Esophagus (tissue), 2 donors: Measurements from ENCODE around the gene UBAP1L. TPM values are rescaled to one million over a fixed set of nuclear protein-coding genes. Genes with fewer than 3 reads are reported as not detected.
"Not testable (repeated sequence)": the region's sequence is repeated elsewhere in the genome, so short reads cannot be mapped to it uniquely, and the experiment has no call there.

ENCODE experiments used
- H3K27ac ChIP-seq, 2 donors: one replicate each; pipeline ENCODE4 v1.5.1; 2013; ENCODE audit warnings: low read depth in 2 of 2, mild to moderate bottlenecking in 2 of 2, inconsistent platforms in 1 of 2, low read length in 1 of 2, moderate library complexity in 1 of 2
- H3K27me3 ChIP-seq, 2 donors: one replicate each; pipeline ENCODE4 v1.6.1; 2013; ENCODE audit warnings: low read length in 2 of 2, control low read depth in 1 of 2, mild to moderate bottlenecking in 1 of 2; ENCODE audit not compliant: insufficient read depth in 2 of 2, control insufficient read depth in 1 of 2
- H3K36me3 ChIP-seq, 2 donors: one replicate each; pipeline ENCODE4 v1.6.1; 2013; ENCODE audit warnings: low read length in 1 of 2; ENCODE audit not compliant: control insufficient read depth in 2 of 2, insufficient read depth in 2 of 2
- H3K4me1 ChIP-seq, 2 donors: one replicate each; pipeline ENCODE4 v1.6.1; 2013; ENCODE audit warnings: low read length in 1 of 2; ENCODE audit not compliant: control insufficient read depth in 2 of 2, insufficient read depth in 2 of 2
- H3K4me3 ChIP-seq, 2 donors: one replicate each; pipeline ENCODE4 v1.5.1; 2013; ENCODE audit warnings: low read length in 2 of 2, mild to moderate bottlenecking in 2 of 2, low read depth in 1 of 2, moderate library complexity in 1 of 2
- H3K9me3 ChIP-seq, 2 donors: one replicate each; pipeline ENCODE4 v1.6.1; 2013; ENCODE audit warnings: mild to moderate bottlenecking in 2 of 2, low read depth in 1 of 2, low read length in 1 of 2, moderate library complexity in 1 of 2; ENCODE audit not compliant: control insufficient read depth in 2 of 2, insufficient read depth in 1 of 2
- WGBS, 2 donors: extraction: QIAGEN DNeasy Blood & Tissue Kit; methylation state at CpG; one replicate each; pipeline ENCODE4 v1.1.7; 2013; 5-methylcytosine and 5-hydroxymethylcytosine counted together
- polyA plus RNA-seq, 2 donors: library from polyadenylated mRNA; stranded (reverse); fragments of 200-250 nt; gene quantifications; one replicate each; pipeline ENCODE4 v1.2.3, GENCODE V29; 2013
- donor health status: healthy with polysubstance abuse.
- donor health status: Bipolar disorder and iron deficiency.

Gene UBAP1L
- polyA plus RNA-seq, 2 donors = 0.89 to 5.7 TPM

GRCh38 chr15:65101891-65102708 lies 12.9 kb downstream of the UBAP1L start:
- peaks cover 5 to 27% of the 10 kb centered on the region in 2 donors for H3K36me3 ChIP-seq
- no peaks in the 10 kb centered on the region for H3K9me3 ChIP-seq
- WGBS, 2 donors = 63 to 77% methylated on average over 41 to 75 of the region's 75 CpGs

GRCh38 chr15:65101411-65101890 lies 13.5 kb downstream of the UBAP1L start:
- H3K36me3 ChIP-seq = peaks cover 5 to 27% of the 10 kb centered on the region in 2 donors
- no peak overlapping the region for H3K4me3 ChIP-seq
- no peaks in the 10 kb centered on the region for H3K27me3 ChIP-seq
- WGBS, 2 donors = 25 to 41% methylated on average over 9 of the region's 9 CpGs
- H3K27ac ChIP-seq = peak overlapping the region; percentile 69 to 89
- H3K9me3 ChIP-seq = no peaks in the 10 kb centered on the region
- peaks cover 0 to 11% of the 10 kb centered on the region in 2 donors for H3K4me1 ChIP-seq

More at GRCh38 chr15:65101891-65102708, 12.9 kb downstream of the UBAP1L start:
- Histone ChIP-seq H3K27ac (peak overlapping the region; percentile 69 to 89), H3K4me3 (no peak overlapping the region), H3K27me3 (no peaks in the 10 kb centered on the region), H3K4me1 (peaks cover 0 to 11% of the 10 kb centered on the region in 2 donors)

- peaks cover 5 to 22% of the 10 kb centered on the region in 2 donors for H3K36me3 ChIP-seq
- no peaks in the 10 kb centered on the region for H3K27me3 ChIP-seq
- no peak overlapping the region for H3K4me3 ChIP-seq
- no peaks in the 10 kb centered on the region for H3K9me3 ChIP-seq
- WGBS, 2 donors = 49 to 52% methylated on average over 7 of the region's 7 CpGs
- peak overlapping the region; percentile 69 to 89 for H3K27ac ChIP-seq
- H3K4me1 ChIP-seq = peaks cover 0 to 12% of the 10 kb centered on the region in 2 donors
Measured at GRCh38 chr15:65100442-65100841, 14.6 kb downstream of the UBAP1L start.

- Histone ChIP-seq H3K27ac (peak overlapping the region in 1 of 2 donors; percentile 71), H3K4me1 (peaks cover 0 to 18% of the 10 kb centered on the region in 2 donors), H3K36me3 (peaks cover 5 to 22% of the 10 kb centered on the region in 2 donors)
- H3K9me3 ChIP-seq, H3K27me3 ChIP-seq, H3K4me3 ChIP-seq: not testable (repeated sequence)
- 83% methylated on average over 10 of the region's 10 CpGs for WGBS, 2 donors
Measured at GRCh38 chr15:65099801-65100200, 15.2 kb downstream of the UBAP1L start.

- Histone ChIP-seq H3K36me3 (peaks cover 5 to 22% of the 10 kb centered on the region in 2 donors), H3K4me1 (peaks cover 4 to 23% of the 10 kb centered on the region in 2 donors), H3K9me3 (no peaks in the 10 kb centered on the region), H3K27me3 (no peaks in the 10 kb centered on the region), H3K27ac (no peak overlapping the region), H3K4me3 (no peak overlapping the region)
- 93 to 94% methylated on average over 5 of the region's 5 CpGs for WGBS, 2 donors
Measured at GRCh38 chr15:65099336-65099735, 15.7 kb downstream of the UBAP1L start.

GRCh38 chr15:65097651-65098263 lies 17.2 kb downstream of the UBAP1L start:
- WGBS, 2 donors = 91 to 97% methylated on average over 7 of the region's 7 CpGs
- H3K36me3 ChIP-seq = peaks cover 5 to 22% of the 10 kb centered on the region in 2 donors
- H3K27me3 ChIP-seq = no peaks in the 10 kb centered on the region
- no peak overlapping the region for H3K27ac ChIP-seq
- H3K9me3 ChIP-seq = no peaks in the 10 kb centered on the region
- H3K4me1 ChIP-seq = peaks cover 4 to 26% of the 10 kb centered on the region in 2 donors
- no peak overlapping the region for H3K4me3 ChIP-seq

GRCh38 chr15:65096481-65097385 lies 18.3 kb downstream of the UBAP1L start:
- Histone ChIP-seq H3K36me3 (peaks cover 5 to 17% of the 10 kb centered on the region in 2 donors), H3K4me1 (peaks cover 4 to 24% of the 10 kb centered on the region in 2 donors), H3K27ac (no peak overlapping the region), H3K9me3 (no peaks in the 10 kb centered on the region), H3K4me3 (no peak overlapping the region), H3K27me3 (no peaks in the 10 kb centered on the region)
- WGBS, 2 donors = 85 to 90% methylated on average over 6 of the region's 6 CpGs

GRCh38 chr15:65095747-65096104 lies 19.3 kb downstream of the UBAP1L start:
- peaks cover 5 to 14% of the 10 kb centered on the region in 2 donors for H3K36me3 ChIP-seq
- no peaks in the 10 kb centered on the region for H3K27me3 ChIP-seq
- no peak overlapping the region for H3K4me3 ChIP-seq
- peak overlapping the region in 1 of 2 donors; percentile 45 for H3K27ac ChIP-seq
- no peaks in the 10 kb centered on the region for H3K9me3 ChIP-seq
- peaks cover 4 to 15% of the 10 kb centered on the region in 2 donors for H3K4me1 ChIP-seq
- 84% methylated on average over 6 of the region's 6 CpGs for WGBS, 2 donors
